NCI-H226 (cell line): Measurements from ENCODE around the gene FGR.

Experiments
- DNase-seq: peaks from one replicate; pipeline ENCODE4 v3.0.0-alpha.2; 2015

Gene FGR

DNA sequence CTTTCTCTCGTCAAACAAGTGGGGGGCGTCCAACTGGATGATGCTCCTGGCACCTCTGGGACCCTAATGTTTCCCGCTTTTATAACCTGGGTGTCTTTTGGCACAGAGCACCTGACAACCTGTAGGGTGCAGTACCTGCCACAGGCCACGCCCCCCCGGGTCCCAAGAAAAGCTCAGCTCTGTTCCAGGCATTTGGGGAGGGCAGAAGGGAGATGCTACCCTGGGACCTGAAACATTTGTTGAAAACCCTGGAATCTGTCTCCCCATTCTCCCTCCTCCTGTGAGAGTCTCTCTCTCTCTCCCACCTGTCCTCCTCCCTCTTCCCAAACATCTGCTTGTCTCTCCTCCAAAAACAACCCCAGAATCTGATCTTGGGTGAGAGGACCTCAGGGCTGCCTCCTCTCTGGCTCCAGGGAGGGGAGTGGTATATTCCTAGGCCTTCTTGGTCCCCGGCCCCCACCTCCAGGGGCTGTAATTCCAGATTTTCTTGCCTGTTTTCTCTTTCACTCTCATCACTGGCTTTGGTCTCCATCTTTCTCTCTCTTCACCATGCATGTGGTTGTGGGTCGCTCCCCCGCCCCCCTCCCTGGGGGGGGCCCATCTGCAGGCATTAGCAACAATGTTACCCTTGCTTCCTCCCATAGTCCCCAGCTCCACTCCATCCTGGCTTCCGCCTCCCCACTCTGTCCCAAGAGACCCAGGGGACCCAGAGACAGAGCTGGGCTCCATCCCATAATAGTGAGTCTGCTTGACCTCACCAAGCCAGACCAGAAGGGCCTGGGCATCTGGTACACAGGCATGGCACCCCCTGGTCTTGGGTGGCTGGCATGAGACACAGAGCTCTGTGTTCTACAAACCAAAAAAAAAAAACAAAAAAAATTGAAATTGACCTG lies 35.1 kb downstream of the FGR start:
- DNase-seq = no peak

DNA sequence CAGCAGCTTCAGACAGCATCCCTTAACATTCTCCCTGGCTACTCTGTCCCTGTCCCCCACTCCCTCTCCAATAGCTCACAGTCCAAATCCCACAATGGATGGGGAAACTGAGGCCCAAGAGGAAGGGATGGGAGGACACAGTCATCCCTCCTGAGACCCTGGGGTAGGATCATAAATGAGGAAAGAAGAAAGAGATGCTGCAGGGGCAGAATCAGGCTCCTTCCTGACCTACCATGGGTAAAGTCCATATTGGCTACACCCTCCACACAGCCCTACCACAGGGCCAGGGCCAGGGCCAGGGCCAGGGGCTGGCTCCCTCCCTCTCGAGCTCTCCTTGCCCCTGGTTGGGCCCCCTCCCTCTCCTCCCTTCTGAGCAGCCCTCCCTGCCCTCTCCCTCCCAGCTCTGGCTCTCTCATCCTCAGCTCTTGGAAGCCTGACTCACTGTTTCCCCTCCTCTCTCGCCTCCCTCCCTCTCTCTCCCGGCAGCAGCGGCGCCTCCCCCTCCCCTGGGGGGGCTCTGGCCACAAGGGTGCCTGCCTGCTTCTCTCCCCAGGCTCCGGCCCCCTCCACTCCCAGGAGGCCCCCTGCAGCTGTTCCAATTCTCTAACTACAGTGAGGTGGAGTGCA lies 36.0 kb downstream of the FGR start:
- peak; percentile 82 for DNase-seq

DNA sequence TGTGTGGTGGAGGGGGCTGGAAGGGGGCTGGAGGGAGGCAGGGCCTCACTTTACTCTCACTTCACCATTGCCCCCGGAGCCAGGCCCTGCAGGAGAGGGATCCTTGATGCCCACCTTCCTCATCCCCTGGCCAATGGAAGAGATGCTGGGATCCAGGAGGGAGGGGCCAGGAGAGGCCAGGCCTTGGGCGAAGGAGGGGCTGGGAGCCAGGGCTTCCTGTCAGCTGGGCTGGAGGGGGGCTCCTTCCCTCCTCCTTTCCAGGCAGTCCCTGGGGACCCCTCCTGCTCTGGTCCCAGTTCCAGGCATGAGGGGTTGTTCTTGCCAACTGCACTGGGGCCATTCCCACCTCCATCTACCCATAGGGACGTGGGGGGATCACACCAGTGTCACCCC lies 36.7 kb downstream of the FGR start:
- DNase-seq = peak; percentile 67

DNA sequence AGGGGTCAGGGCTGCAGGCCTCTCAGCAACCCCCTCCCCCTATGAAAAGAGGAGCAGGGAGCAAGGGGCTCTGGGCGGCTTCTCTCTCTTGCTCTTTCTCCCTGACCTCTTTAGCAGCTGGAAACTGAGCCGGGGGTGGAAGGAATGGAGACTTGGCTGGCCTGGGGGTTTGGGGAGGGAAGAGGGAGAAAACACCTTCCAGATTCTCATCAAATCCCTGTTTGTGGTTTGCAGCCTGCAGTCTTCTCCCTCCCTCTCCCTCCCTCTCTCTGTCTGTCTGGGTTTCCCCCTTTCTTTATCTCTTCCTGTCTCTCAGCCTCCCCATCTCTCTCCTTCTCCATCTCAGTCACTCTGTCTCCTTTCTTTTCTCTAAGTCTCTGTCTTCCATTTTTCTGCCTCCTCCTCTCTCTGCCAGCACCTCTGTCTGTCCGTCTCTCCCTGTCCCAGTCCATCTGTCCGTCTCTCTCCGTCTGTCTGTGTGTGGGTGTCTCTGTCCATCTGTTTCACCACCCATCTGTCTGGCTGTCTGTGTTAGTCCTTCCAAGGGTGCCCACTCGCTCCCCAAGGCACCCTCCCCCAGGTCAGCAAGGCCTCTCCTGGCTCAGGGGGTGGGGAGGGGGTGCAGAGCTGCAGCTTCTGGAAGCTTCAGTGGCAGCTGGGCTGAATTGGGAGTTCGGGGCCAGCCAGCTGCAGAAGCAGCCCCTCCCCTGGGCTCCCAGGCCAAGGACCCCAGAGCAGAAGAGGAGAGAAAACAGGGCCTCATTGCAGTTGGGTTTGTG lies 37.3 kb downstream of the FGR start:
- DNase-seq = peak; percentile 59

DNA sequence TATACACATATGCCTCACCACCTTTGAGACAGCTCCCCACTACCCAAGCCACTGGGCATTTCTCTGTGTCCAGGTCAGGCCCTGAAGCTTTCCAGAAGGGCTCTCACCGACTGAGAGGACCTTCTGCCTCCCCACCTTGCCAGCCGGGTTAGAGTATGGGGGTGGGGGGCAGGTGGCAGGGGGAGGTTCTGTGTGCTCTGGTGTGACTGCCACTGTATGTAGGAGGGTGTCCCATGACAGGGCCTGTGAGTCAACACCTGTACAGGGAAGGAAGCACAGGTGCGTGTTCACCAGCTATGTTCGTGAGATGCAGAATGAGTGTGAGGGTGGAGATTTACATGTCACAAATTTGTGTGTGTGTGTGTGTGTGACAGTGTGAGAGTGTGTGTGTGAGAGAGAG lies 38.0 kb downstream of the FGR start:
- DNase-seq = no peak

DNA sequence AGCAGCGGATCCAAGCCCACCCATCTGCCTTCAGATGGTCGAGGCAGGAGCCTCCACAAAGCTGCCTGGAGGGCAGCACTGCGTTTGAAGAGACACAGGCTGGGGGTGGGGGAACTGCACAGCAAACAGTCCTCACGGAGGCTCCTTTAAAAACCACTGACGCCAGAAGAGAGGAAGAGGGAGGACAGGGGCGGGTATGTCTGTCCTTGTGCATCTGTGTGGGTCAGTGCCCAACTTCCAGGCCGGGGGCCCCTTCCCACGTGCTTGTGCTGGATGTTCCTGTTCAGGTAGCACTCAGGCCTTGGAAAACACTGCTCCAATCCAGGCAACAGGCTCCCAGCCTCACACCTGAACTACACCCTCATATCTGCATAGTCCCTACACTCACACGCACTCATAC lies 38.7 kb downstream of the FGR start:
- no peak for DNase-seq

DNA sequence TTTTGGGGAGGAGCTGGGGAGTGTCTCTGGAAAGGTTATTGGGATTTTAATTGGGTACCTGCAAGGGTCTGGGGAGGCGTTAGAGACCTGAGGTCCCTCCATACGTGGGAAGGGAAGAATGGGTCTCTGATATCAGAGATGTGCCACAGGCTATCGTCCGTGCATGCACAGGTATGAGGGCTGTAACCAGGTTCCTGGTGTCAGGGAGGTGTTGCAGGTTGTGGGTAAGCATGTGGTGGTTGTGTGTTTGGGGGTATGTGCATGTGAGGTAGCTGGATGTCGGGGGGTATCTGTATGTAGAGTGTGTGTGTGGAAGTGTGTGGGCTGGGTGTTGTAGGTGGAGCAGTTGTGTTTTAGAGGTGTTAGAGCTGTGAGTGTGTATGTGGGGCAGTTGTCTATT lies 39.4 kb downstream of the FGR start:
- DNase-seq = no peak

DNA sequence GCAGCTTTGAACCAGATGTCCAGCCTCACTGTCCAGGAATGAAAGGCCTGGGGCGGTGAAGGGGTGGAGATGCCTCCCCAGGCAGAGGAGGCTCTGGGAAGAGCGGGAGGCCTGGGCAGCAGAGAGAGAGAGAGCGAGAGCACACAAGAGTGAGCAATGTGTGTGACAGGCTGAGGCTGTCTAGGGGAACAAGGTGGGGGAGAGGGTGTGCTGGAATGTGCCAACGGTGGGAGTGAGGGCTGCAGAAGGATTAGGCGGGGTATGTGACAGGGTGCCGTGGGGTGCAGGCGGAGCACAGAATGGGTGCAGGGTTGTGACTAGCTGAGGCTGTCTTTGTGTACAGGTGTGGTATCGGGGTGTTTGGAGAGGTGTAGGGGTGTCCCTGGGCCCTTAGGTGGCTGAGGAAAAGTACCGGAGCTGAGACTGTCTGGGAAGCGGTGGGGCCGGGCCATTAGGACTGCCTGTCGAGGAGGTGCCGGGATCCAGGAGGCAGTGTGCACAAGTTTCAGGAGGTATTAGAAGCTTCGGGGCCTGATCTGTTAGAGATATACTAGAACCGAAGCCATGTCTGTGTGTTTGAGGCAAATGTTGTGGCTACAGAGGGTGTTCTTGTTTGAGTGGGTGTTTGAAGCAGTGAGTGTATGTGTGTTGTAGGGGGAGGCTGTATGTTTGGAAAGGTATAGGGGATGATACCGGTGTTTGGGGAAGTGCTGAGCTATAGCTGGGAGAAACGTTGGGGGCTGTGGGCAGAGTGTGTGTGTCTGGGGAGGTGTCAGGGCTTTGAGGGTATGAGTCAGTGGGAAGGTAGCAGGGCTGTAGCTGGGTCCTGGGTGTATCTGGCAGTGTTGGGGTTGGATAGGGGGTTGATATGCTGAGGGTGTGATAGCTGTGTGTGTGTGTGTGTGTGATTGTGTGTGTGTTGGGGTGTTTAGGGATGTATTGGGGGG lies 40.1 kb downstream of the FGR start:
- DNase-seq = peak; percentile 90

DNA sequence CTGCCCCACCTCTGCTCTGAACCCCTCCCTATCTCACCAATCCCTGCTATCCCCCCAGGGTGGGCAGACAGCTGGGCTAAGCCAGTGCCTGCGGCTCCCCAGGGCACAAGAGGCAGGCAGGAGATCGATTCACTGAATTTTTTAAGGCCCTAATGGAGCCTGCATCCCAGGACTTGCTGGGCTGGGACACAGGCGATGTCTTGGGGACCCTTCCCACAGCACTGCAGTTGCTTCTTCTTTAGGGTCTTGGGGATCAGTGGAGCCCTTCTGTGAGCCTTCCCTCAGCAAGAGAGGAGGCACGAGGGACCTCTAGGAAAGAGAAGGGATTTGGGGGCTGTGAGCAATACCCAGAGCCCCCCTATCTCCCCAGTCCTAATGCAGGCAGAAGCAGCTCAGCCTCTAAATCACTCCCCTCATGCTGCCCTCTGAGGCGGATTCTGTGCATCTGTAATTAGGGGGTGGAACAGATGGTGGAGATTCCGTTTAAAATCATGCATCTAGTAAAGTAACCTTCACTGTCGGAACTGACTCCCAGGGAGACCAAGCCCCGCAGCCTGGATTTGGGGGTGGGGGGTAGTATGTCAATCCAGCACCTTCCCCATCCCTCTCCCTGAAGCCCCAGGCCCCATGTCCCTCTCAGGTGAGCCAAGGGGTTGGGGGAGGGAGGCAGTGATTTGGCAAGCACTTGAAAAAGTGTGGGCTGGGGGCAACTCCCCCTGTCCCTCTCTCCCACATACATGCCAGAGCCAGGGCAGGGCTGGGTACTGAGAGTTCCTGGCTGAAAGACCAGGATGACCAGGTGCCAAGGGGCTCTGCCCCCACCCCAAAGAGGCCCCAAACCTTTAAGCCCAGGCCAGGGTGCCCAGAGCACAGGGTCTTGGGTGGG lies 41.1 kb downstream of the FGR start:
- DNase-seq = no peak

DNA sequence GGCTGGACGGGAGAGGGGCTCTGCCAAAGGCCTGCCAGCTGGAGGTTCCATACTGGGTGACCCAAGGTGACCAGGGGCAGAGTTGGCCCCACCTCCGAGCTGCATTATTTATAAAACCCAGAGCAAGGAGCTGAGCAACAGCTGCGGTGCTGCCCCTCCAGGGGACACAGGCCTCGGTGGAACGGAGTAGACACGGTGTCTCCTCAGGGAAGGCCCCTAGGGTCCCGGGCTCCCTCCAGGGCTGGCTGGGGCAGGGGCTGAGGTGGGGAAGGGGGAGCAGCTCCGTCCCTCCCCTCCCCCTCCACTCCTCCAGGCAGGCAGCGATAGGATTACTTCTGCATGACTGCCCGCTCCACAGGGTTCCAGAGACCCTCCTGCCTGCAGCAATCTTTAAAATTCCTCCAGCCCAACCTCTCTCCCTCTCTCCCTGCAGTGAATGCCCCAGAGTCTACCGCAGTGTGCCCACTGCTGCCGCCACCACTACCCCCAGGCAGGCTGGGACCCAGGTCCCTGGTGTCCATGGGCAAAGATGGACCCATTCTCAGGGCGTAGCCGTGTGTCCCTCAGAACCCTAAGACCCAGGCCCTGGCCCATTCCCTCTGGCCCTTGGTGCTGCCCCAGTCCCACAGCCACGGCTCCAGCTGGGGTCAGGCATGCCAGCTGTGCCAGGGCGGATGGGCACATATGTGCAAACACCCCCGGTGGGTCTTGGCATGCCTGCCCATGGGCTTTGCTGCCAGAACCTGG lies 41.9 kb downstream of the FGR start:
- no peak for DNase-seq

DNA sequence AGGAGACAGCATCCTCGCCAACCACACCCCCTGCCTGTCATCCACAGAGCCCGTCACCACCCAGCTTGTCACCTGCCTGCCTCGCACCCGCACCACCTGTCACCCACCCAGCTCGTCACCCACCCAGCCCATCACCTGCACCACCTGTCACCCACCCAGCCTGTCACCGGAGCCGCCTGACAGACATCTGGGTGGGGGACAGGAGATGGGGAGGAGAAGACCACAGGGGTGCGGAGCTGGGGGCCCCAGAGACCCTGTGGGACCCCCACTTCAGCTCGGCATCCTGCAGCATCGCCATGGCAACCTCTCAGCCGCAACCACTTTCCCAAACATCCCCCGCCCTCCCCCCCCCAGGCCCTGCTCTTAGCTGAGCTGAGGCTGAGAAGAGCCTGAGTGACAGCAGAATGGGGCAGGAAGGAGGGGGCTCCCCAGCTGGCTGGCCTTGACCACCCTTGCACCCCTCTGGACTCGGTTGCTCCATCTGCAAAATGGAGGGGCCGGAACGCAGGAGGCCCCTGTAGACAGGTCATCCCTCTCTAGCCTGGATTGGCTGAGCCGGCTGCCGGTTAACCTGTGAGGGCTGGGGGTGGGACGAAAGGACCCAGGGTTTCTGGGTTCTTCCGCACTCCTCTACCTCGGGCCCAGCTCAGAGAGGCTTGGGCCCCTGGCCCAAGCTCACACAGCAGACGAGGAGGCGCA lies 42.6 kb downstream of the FGR start:
- DNase-seq = no peak

DNA sequence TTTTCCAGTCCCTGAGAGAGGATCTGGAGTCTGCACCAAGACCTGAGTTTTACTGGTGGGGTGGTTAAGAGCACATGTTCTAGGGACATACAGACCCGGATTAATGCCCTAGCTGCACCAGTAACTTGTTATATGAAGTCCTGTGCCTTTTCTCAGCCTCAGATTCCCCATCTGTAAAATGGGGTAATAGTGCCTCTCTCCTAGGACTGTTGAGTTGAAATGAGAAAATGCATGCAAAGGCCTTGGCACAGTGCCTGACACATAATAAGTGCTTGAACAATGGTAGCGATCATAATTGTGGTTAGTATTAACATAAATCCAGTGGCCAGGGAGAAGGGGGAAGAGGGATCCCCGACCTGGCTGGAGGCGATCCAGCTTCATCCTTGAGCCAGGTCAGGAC lies 43.4 kb downstream of the FGR start:
- no peak for DNase-seq

DNA sequence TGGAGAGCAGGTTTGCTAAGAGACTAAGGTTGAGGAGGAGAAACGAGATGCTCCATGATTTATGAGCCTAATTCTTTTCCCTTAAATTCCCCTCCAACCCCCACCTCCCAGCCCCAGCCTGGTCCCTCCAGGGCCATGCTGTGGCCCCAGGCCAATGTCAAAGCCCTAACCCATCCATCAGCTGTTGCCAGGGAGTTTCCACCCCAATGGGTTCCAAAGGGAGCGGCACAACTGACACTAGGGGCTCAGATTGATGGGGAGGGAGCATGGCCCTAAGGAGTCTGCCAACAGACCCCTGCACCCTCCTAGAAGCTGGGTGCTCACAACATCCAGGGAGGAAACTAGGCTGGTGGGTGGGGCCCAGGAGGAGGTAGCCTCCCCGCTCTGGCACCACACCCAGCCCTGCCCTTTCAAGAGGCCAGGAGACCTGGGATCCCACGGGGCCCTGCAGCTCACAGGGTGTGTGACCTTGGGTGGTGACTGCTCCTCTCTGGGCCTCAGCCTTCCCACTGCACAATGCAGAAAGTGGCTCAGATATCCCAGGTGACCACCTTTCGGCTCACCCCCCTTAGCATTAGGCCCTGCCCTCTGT lies 44.0 kb downstream of the FGR start:
- DNase-seq = peak; percentile 32

DNA sequence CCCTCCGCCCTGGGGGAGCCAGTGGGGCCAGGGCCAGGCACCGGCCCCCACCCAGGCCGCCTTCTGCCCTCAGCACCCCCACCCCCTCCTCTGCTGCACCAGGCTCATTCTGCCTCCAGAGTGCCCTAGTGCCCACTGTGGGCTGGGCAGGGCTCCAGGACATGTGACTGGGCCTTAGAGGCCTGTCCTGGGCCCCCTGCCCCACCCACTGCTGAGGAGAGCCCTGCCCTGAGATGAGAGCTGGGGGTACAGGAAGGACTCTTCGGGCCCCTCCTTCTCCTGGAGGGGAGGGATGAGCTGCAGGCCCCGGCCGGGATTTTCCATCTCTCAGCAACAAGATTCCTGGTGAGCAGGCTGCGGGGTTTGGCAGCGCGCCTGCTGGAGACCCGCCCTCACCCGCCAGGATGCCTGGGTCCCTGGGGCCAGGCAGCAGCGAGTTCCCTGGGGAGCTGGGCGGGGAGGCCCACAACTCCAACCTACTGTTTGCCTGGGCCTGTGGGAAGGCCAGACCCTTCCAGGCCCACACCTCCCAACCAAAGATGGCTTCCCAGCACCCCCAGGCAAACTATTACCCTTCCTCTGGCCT lies 45.1 kb downstream of the FGR start:
- peak; percentile 96 for DNase-seq

DNA sequence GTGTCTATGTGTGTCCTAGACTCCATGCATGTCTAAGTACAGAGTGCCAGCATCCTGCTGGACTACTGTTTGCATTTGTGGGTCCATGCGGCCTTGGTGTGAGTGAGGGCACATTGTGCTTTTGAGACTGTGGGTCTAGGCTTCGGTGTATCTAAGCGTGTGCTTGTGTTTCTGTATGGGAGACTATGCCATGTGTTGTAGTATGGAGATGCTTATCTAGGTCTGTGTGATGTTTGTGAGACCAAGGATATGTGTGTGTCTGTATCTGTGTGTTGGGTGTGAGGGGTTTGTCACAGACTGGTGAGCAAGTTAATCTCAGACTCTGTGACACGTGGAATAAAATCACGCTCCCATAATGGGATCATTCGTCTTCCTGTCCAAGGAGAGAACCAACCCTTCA lies 45.5 kb downstream of the FGR start:
- no peak for DNase-seq

DNA sequence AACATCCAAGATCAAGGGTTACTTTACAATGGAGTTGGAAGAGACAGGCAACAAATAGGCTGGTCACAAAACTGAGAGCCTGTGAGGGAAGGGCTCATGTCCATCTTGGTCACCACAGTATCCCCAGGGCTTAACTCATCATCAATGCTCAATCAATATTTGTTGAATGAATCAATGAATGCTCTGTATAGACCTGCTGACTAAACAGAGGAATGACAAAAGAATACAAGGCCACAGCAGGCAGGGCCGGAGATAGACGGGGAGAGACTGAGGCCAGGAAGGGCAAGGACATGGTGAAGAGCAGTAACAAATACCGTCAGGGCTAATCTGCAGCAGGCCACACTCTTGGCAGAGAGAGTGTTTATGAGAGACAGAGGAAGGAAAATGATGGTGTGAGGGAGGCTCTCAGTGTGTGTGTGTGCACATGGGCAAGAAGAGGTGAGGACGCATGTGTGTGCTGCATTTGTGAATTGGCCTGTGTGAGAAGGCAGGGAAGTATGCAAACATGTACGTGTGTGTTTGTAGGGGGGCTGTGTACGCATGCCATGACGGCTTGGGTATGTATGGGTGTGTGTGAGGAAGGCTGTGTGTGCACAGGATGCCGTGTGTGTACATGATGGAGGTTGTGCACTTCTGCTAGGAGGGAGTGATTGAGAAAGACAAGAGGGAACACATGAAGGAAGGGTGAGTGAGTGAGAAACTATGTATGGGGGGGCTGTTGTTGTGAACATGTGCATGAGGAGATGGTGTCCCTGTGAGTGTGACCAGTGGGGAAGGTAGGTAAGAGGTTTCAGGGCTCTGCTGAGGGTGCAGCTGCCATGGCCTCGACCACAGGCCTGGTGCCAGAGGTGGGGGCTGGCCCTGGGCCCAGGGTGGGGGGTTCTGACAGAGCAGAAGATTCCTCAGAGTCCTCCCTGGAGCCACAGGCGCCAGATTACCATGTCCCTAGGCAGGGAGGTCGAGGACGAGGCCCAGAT lies 46.4 kb downstream of the FGR start:
- no peak for DNase-seq

DNA sequence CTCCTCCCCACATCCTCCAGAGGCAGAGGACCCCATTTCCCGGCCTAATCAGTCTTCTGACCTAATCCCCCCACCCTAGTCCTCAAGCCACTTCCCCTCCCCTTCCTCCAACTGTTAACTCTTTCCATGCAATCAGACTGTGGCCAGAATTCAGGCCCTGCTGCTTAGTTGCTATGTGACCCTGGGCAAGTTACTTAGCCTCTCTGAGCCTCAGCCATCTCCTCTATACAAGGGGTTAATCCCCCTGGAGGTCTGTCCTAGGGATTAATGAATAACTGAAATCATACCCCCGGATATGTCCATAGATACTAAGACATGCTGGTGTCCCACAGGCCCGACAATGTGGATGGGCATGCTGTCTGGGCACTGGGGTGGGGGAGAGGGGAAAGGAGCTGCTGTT lies 49.3 kb downstream of the FGR start:
- DNase-seq = no peak

DNA sequence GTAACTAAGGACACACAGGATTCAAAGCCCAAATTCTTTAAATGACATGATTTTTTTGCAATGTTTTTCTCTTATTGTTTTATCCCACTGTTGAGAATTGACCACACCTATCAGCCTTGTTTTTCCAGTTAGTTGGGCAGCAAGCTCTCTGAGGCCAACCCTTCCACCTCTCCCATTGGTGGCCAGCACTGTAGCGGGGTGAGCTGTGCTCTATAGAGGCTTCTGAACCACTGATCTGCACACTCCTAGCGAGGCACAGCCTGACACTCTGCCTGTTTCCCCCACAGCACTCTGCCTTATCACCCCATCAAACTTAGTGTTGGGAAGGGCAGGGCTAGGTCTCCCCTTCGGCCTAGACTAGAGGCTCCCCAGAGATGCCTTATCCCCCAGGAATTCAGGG lies 50.5 kb downstream of the FGR start:
- DNase-seq = no peak
